GM12872 (cell line): ENCODE measurements around the gene BICC1.

Experiments
- TF ChIP-seq, protein P1 (sequence below): IDR thresholded peaks from 3 replicates; pipeline ENCODE4 v1.5.1; 2011; ENCODE audit warnings: low read depth, mild to moderate bottlenecking, low read length, moderate library complexity; ENCODE audit not compliant: insufficient read depth

Gene BICC1

DNA sequence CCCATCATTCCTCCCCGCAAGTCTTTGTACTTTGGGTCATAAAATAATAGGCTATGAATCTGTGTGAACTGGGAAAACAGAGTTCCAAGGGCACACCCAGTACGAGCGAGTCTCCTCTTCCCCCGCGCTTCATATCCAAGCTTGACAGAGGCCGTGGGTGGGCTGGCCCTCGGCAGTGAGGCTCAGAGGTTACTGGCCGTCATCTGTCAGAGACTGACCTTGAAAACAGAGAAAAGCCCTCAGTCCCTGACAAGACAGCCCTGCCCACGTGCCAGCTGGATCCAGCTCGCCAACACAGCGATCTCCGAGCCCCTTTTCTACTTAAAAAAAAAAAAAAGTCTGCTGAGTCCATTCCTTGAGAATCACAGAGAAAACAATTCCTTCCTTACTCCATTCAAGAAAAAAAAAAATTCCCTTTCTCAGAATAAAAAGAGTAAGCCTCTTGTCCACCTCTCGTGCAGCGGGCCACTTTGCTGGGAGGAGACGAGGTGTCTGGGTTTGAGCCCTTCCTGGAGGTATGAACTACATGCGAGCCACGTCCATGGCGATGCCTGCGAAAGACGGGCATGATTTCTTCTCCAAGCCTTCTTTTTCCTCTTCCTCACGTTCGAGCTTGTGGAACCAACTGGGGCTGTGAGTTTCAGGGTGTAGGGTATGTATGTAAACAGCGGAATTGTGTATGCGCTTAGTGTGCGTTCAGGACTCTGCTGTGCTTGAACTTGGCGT lies 744 bp upstream of the BICC1 start:
- TF ChIP-seq, protein P1, sequence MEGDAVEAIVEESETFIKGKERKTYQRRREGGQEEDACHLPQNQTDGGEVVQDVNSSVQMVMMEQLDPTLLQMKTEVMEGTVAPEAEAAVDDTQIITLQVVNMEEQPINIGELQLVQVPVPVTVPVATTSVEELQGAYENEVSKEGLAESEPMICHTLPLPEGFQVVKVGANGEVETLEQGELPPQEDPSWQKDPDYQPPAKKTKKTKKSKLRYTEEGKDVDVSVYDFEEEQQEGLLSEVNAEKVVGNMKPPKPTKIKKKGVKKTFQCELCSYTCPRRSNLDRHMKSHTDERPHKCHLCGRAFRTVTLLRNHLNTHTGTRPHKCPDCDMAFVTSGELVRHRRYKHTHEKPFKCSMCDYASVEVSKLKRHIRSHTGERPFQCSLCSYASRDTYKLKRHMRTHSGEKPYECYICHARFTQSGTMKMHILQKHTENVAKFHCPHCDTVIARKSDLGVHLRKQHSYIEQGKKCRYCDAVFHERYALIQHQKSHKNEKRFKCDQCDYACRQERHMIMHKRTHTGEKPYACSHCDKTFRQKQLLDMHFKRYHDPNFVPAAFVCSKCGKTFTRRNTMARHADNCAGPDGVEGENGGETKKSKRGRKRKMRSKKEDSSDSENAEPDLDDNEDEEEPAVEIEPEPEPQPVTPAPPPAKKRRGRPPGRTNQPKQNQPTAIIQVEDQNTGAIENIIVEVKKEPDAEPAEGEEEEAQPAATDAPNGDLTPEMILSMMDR: no peak

DNA sequence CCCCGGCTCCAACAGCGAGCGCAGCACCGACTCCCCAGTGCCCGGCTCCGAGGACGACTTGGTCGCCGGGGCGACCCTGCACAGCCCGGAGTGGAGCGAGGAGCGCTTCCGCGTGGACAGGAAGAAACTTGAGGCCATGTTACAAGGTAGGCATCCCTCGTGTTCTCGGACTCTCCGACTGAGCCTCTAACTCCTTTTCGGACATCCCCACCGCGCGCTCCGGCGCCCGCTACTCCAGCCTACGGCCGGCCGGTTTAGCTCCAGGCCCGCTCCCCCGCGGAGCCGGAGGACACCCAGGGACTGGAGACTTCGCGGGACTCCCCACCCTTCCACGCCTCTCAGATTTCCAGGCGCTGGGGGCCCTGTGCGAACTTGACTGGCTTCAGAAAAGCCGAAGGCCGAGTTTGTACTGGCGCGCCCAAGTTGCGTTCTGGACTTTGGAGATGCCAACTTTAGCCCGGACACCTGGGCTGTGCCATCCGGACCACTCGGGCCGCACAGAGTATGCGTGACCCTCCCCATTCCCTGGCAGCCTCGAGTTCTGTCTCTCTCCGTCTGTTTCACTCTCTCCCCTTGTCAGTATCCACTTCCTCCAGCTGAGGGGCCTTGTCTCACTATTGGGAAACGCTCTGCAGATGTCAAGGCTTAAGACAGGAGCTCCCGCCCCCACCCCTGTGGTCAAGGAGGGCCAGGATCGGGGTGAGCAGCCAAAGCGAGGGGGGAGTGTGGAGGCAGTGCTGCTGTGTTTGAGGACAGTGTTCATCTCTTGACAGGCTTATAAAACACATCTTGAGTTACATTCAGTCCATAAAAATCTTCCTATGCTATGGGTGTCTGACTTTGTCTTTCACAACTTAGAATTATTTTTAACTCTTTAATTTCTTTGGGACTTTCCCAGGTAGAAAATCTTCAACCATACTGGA lies 777 bp downstream of the BICC1 start:
- TF ChIP-seq, protein P1: no peak

DNA sequence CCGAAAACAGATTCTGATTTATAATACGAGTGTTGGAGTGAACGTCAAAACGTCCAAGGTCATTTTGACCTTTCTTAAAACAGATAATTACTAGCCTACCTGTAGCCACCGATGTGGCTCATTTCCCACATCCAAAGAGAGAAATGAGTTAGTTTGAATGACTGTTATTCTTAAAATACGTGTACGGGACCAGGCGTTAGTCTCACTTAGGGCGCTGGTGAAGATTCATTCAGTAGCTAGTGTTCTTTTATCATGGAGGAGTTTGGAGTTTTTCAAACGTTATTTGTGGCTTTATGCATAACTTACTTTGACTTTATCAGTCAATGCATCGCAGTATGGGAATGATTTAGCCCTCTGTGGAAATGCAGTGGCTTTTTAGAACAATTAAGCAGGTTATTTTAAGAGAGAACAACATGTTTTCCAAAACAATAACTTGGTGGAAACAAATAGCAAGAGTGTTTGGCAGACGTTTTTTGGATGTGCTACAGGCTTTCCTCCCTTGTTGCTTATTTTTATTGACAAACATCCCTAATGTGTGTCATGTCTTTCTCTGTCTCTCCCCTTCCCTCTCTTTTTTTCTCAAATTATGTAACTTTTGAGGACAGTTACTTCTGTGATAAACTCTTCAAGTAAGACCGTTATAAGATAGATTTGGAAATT lies 1.6 kb downstream of the BICC1 start:
- TF ChIP-seq, protein P1: no peak

DNA sequence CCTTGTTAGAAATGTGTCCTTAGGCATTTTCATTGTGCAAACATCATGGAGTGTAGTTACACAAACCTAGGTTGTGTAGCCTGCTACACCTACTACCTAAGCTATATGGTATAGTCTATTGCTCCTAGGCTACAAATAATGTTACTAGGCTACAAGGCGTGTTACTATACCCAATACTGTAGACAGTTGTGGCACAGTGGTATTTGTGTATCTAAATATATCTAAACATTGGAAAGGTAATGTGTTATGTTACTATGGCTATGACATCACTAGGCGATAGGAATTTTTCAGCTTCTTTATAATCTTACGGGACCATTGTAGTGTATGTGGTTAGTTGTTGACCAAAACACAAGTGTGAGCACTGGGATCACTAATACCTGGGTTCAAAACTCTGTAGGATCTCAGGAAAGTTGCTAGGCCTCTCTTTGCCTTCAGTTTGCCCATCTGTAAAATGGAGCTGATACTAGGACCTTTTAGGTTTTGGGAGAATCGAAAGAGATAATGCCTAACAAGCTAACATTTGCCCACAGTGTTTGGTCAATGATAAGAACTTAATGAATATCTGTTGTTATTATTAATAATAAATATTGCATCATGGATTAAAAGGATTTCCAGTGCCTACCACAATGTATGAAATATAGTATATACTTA lies 2.7 kb downstream of the BICC1 start:
- TF ChIP-seq, protein P1: no peak

DNA sequence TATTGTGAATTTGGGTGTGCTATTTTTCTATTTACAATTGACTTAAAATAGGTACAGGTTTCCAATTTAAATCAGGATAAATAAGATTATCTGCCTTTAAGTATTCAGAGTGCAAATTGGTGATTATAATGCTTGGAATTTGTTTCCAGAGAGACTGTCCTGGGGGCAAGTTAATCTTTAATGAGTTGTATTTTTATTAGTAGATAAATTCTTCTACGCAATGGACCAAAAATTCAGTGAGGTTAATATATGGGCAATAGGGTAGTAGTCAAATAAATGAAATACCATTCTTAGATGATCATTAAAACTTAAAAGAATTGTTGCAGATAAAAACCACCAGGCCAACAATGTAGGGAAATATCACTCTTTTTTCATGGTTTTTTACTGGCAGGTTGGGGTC lies 3.4 kb downstream of the BICC1 start:
- TF ChIP-seq, protein P1: no peak

DNA sequence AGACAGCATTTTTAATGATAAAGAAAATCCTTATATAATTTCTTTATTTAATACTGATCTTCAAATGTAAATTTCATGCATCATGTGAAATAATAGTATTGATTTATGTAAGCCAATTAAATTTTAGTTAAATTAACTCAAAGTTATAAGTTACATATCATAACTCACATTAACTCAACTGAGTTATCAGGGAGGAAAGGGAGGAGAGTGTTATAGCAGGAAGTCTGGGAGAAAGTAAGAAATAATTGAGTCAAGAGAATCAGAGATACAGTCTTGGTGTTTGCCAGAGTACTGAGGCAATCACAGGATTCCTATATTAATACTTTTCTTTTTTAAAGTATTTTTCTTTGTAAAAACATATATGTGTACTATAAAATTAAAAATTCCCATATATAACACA lies 4.0 kb downstream of the BICC1 start:
- TF ChIP-seq, protein P1: no peak
